Activated CD8-positive, alpha-beta memory T cell treated with anti-CD3 and anti-CD28 coated beads, Interleukin-2, amount 50 U/mL, for 48 hours (primary cell): Measurements from ENCODE around the gene NLK.

Experiments used
- DNase-seq: peaks from one replicate; pipeline ENCODE4 v3.0.0-alpha.2; 2020

The NLK gene

GRCh38 chr17:28041068-28041843 lies 1.2 kb upstream of the NLK start:
- DNase-seq, result peak; percentile 99

- DNase-seq, result no peak
Measured at GRCh38 chr17:28041844-28042656, 427 bp upstream of the NLK start.

GRCh38 chr17:28042721-28043291 lies 329 bp downstream of the NLK start:
- DNase-seq, result no peak

- DNase-seq, result no peak
Measured at GRCh38 chr17:28043296-28043695, 819 bp downstream of the NLK start.

- DNase-seq, result no peak
Measured at GRCh38 chr17:28043741-28044140, 1.3 kb downstream of the NLK start.

- DNase-seq, result no peak
Measured at GRCh38 chr17:28045304-28045703, 2.8 kb downstream of the NLK start.

GRCh38 chr17:28046034-28046825 lies 3.8 kb downstream of the NLK start:
- DNase-seq, result no peak

- no peak for DNase-seq
Measured at GRCh38 chr17:28047806-28048205, 5.3 kb downstream of the NLK start.

GRCh38 chr17:28049071-28049470 lies 6.6 kb downstream of the NLK start:
- no peak for DNase-seq

GRCh38 chr17:28053044-28053670 lies 10.7 kb downstream of the NLK start:
- DNase-seq, result no peak

GRCh38 chr17:28053725-28054124 lies 11.2 kb downstream of the NLK start:
- DNase-seq, result no peak

GRCh38 chr17:28055546-28056275 lies 13.2 kb downstream of the NLK start:
- no peak for DNase-seq

GRCh38 chr17:28056276-28056620 lies 13.8 kb downstream of the NLK start:
- no peak for DNase-seq

- DNase-seq, result no peak
Measured at GRCh38 chr17:28057731-28058246, 15.3 kb downstream of the NLK start.

GRCh38 chr17:28059675-28060074 lies 17.2 kb downstream of the NLK start:
- DNase-seq, result no peak

- DNase-seq, result no peak
Measured at GRCh38 chr17:28065706-28066105, 23.2 kb downstream of the NLK start.

GRCh38 chr17:28069061-28069460 lies 26.6 kb downstream of the NLK start:
- no peak for DNase-seq

- DNase-seq, result no peak
Measured at GRCh38 chr17:28071179-28071578, 28.7 kb downstream of the NLK start.

- no peak for DNase-seq
Measured at GRCh38 chr17:28071891-28072606, 29.6 kb downstream of the NLK start.

- no peak for DNase-seq
Measured at GRCh38 chr17:28072936-28073533, 30.6 kb downstream of the NLK start.

- no peak for DNase-seq
Measured at GRCh38 chr17:28074010-28074409, 31.5 kb downstream of the NLK start.
